GM12875 (cell line): ENCODE data around the gene ERFE.
"Not testable (repeated sequence)": the region's sequence is repeated elsewhere in the genome, so short reads cannot be mapped to it uniquely, and the experiment has no call there.

Experiments
- H3K4me3 ChIP-seq: one replicate; pipeline ENCODE4 v1.5.1; 2011; ENCODE audit warnings: low read depth, low read length, control low read depth
- TF ChIP-seq, protein P1 (sequence below): IDR thresholded peaks from 2 replicates; pipeline ENCODE4 v1.5.1; 2011; ENCODE audit warnings: low read depth, mild to moderate bottlenecking, control low read depth, inconsistent platforms, low read length, moderate library complexity, borderline replicate concordance; ENCODE audit not compliant: insufficient read depth

ERFE gene, protein sequence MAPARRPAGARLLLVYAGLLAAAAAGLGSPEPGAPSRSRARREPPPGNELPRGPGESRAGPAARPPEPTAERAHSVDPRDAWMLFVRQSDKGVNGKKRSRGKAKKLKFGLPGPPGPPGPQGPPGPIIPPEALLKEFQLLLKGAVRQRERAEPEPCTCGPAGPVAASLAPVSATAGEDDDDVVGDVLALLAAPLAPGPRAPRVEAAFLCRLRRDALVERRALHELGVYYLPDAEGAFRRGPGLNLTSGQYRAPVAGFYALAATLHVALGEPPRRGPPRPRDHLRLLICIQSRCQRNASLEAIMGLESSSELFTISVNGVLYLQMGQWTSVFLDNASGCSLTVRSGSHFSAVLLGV

DNA sequence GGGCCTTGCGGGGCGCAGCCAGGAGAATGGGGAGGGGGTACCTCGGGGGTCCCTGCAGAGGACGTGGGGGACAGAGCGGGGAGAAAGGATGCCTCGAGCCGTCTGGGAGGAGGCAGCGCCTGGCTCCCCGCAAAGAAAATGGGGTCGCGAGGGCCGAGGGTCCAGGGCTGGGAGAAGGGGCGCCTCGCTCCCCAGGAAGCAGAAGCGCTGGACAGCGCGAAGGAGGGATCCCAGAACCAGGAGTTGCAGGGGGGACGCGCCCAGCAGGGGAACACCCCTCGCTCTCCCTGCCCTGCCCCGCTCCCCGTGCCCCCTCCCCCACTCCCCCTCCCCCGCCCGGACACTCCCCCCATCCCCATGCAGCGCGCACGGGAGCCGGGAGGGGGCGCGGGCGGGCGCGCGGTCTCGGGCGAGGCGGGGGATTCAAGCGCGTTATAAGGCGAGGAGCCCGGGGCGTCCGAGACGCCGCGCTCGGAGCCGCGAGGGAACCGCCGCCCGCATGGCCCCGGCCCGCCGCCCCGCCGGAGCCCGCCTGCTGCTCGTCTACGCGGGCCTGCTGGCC, at the start of gene ERFE:
TSS of gene ERFE (plus strand) at position 462 of the 562 bp plus-strand sequence. CDS start at position 500, 38 bp downstream.
- H3K4me3 ChIP-seq: no peak within 1 kb of the TSS
- TF ChIP-seq, protein P1, sequence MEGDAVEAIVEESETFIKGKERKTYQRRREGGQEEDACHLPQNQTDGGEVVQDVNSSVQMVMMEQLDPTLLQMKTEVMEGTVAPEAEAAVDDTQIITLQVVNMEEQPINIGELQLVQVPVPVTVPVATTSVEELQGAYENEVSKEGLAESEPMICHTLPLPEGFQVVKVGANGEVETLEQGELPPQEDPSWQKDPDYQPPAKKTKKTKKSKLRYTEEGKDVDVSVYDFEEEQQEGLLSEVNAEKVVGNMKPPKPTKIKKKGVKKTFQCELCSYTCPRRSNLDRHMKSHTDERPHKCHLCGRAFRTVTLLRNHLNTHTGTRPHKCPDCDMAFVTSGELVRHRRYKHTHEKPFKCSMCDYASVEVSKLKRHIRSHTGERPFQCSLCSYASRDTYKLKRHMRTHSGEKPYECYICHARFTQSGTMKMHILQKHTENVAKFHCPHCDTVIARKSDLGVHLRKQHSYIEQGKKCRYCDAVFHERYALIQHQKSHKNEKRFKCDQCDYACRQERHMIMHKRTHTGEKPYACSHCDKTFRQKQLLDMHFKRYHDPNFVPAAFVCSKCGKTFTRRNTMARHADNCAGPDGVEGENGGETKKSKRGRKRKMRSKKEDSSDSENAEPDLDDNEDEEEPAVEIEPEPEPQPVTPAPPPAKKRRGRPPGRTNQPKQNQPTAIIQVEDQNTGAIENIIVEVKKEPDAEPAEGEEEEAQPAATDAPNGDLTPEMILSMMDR: peak; percentile 60

DNA sequence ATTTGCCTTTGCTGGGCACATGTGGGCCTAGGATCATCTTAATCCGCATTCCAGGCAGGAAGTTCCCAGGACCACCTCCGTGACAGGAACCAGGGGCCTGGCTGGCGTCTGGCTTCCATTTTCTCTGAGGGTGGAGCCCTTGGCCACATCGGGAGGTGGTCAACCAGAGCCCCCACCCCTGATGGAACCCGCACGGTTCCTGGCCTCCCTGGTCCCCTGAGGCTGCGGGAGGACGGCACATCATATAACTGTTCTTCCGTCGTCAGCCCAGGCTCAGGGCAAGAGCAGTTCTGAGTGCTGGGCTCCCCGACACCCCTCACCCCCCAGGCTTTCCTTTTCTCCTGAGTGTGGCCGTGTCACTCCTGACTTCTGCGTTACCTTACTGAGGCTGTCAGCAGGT, 45.2 kb upstream of the ERFE start:
- TF ChIP-seq, protein P1: no peak
- no peak overlapping the region for H3K4me3 ChIP-seq

DNA sequence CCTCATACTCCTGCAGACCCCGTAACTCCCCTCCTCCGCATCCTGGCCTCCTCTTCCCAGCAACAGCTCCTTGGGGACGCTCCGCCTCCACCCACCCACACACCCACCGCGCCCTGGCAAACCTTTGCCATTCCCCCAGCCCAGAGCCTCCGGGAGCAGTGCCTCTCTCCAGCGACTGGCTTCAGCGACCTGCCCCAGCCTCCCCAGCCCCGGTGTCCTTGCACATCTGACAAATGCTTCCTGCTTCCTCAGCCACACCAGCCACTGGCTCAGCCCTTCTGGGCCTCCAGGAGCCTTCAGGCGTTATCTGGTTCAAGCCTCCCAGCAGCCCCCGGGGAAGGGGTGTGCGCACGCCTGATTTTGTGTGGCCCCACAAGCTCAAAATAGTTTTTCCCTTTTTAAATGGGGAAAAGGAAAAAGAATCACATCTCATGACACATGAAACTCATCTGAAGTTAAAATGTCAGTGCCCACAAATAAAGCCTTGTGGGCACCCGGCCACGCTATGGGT, 44.4 kb upstream of the ERFE start:
- TF ChIP-seq, protein P1: no peak
- no peak overlapping the region for H3K4me3 ChIP-seq

DNA sequence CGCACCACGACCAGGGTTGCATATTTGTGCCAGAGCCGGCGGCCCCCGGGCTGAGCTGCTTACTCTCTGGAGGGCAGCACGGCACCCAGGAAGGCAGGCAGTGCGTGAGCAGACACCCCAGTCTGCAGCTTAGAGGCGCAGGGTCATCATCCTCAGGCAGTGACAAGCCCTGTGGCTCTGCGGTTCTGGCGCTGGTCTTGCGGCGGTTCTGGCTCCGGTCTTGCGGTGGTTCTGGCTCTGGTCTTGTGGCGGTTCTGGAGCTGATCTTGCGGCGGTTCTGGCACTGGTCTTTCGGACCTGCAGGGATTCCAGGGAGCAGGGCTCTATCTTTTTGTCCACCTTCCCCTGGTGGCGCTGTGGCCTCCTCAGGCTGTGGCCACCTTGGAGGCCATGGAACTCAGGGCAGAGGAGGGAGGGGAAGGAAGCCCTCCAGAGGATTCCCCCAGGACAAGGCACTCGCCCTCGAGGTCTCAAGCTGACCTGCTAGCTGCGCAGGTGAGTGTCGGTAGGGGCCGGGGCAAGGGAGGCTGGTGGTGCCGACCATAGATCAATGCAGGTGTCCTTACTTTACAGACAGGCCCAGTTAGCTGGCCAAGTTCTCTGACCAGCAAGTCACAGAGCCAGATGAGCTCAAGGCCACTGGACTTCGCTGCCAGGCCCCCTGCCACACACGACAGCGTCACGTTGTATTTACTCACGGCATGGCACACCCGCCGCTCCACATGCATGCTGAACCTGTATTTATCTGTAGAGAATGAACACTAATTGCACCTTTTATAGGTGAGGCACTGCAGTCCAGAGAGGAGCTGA, 43.7 kb upstream of the ERFE start:
- TF ChIP-seq, protein P1: no peak
- no peak overlapping the region for H3K4me3 ChIP-seq

DNA sequence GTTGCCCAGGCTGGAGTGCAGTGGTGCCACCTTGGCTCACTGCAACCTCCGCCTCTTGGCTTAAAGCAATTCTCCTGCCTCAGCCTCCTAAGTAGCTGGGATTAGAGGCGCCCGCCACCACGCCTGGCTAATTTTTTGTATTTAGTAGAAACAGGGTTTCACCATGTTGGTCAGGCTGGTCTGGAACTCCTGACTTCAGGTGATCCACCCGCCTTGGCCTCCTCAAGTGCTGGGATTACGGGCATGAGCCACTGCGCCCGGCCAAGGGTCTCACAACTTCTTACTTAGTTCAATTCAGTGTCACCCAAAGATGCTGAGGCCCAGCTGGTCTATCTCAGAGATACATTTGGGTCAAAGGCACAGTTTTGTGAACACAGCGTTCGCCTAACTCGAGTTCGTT, 43.1 kb upstream of the ERFE start:
- H3K4me3 ChIP-seq: not testable (repeated sequence)

DNA sequence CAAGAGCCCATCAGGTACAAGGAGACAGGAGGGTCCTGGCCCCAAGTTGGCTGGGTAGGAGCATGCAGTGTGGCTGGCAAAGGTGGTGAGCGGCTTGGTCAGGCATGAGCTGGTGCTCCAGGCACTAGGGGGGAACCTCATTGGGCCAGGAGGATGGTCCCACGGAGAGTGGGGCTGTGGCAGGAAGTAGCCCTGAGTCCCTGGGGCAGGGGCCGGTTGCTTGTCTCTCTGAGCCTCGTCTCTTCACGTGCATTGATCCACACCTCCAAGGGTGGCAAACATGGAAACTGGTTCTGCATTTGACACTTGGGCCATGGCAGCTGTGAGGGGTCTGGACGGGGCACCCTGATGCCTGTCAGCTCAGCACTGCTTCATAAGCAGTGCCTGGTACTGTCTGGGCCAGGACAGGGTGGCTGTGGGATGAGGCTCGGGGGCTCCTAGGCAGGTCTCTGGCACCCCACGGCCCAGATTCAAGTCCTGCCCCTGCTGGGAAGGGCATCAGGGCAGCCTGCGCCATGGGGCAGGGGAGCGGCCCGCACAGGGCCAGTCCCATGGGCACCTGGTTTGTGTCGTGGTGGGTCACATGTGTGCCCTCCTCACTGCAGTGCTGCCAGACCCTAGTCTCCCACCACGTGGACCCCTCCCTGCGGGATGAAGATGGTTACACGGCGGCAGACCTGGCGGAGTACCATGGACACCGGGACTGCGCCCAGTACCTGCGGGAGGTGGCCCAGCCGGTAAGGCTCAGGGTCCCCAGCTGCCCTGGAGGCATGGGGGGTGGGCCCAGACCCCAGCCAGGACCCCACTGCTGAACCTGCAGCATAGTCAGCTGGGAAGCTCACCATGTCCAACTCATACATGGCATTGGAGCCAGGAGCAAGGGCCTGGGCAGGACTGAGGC, 42.2 kb upstream of the ERFE start:
- TF ChIP-seq, protein P1: no peak
- no peak overlapping the region for H3K4me3 ChIP-seq
